ENCODE measurements around the gene RBBP5. TPM values are rescaled to one million over a fixed set of nuclear protein-coding genes. Genes with fewer than 3 reads are reported as not detected.

RBBP5 gene
- total and polyA plus RNA-seq, 2 of the 4 experiments (the other 2 are of a cell fraction) = 7.3 to 37.5 TPM

GRCh38 chr1:205091043-205091740 is 30.6 kb downstream of the RBBP5 start:
- H4K8ac ChIP-seq (ENCODE audit: low read depth in 2 of 2, low read length in 2 of 2) = no peak overlapping the region
- no peak overlapping the region for H2AFZ ChIP-seq (replicated peaks; ENCODE audit: low read length, poor library complexity)
- H4K5ac ChIP-seq (ENCODE audit: low read depth, low read length) = no peak overlapping the region
- no peak overlapping the region for H3K56ac ChIP-seq (ENCODE audit: extremely low read depth, insufficient read depth, low read length)
- ChIA-PET POLR2A (ENCODE audit: unreplicated experiment) (no interaction called here), CTCF (no interaction called here)
- no peak overlapping the region for H2AK5ac ChIP-seq (ENCODE audit: low read depth, low read length)
- H3K4me1 ChIP-seq (ENCODE audit: control insufficient read depth, insufficient read depth, low read length) = peaks cover 4% of the 10 kb centered on the region; the same call in 1 of the 2 replicates
- ATAC-seq (ENCODE audit: low read depth) = peak; percentile 43
- peak; percentile 38 for DNase-seq
- H3K9me1 ChIP-seq (ENCODE audit: insufficient read depth, low read length) = 0 out of 2 replicates have a peak, but pooled peaks cover 3% of the 10 kb centered on the region
- intact Hi-C loops (cut with micrococcal nuclease) = loop anchor here (10.0 kb wide), 1 partner anchor 546 kb away; no protein-coding TSS in a partner anchor
- in situ Hi-C loops (cut with MboI; ENCODE audit: low sequenced_read_pairs) = no loop called here
- BruUV-seq (replicated peaks) = no TSS peak
- no peak overlapping the region for H2AK9ac ChIP-seq (replicated peaks; ENCODE audit: low read depth, low read length, poor library complexity)
- no peak overlapping the region for H3K9ac ChIP-seq (ENCODE audit: low read depth, low read length)
- no peak overlapping the region for H2BK15ac ChIP-seq (ENCODE audit: low read depth, low read length)
- WGBS, 2 experiments (ENCODE audit: extremely low coverage in 2 of 2, insufficient read length in 1 of 2) = 93% methylated on average over 3 of the region's 4 CpGs; no CpG with 5 or more reads in 1 of the 2 experiments
- H4K20me1 ChIP-seq (ENCODE audit: insufficient read depth, low read length) = no peaks in the 10 kb centered on the region
- H2BK5ac ChIP-seq (ENCODE audit: low read depth, low read length, poor library complexity, severe bottlenecking) = no peak overlapping the region
- dilution Hi-C loops (cut with HindIII; ENCODE audit: low sequenced_read_pairs, unreplicated experiment) = no loop called here
- H3K9me3 ChIP-seq (ENCODE audit: control insufficient read depth, insufficient read depth, low read length) = no peaks in the 10 kb centered on the region
- peaks cover 19% of the 10 kb centered on the region for H3K36me3 ChIP-seq (ENCODE audit: control insufficient read depth, insufficient read depth, low read length)
- no peak overlapping the region for H2BK120ac ChIP-seq (ENCODE audit: low read depth, low read length)
- H3K79me1 ChIP-seq (ENCODE audit: low read depth in 1 of 2, low read length in 2 of 2) = peaks cover 0 to 3% of the 10 kb centered on the region in 2 experiments; a peak in 1 of 4 replicates
- no peak overlapping the region for H3K4me2 ChIP-seq (ENCODE audit: low read depth, low read length)
- H3K23ac ChIP-seq (ENCODE audit: low read depth, low read length) = no peak overlapping the region
- H2BK20ac ChIP-seq (ENCODE audit: low read depth, low read length) = no peak overlapping the region
- H3K27ac ChIP-seq (ENCODE audit: insufficient read depth, low read length) = no peak overlapping the region; the same call in 1 of the 2 replicates
- H3K18ac ChIP-seq (ENCODE audit: low read depth, low read length) = no peak overlapping the region
- no peak overlapping the region for H3K14ac ChIP-seq (replicated peaks; ENCODE audit: low read depth, low read length)
- TF ChIP-seq RCOR1 (IDR thresholded peaks at IDR 0.05; ENCODE audit: insufficient replicate concordance, low read length) (no peak), ELK1 (IDR thresholded peaks at IDR 0.05; ENCODE audit: borderline replicate concordance, low read depth, low read length) (no peak), CEBPB (IDR thresholded peaks at IDR 0.05; ENCODE audit: low read depth, low read length) (peak; percentile 70), FOS (IDR thresholded peaks at IDR 0.05; ENCODE audit: low read depth, low read length) (no peak), CTCF (conservative IDR thresholded peaks at IDR 0.05; ENCODE audit: low read depth, low read length) (no peak), NFE2L2 (IDR thresholded peaks at IDR 0.05; ENCODE audit: low read depth, low read length) (no peak), MAZ (IDR thresholded peaks at IDR 0.05; ENCODE audit: borderline replicate concordance, low read depth, low read length) (no peak)
- H3K4me3 ChIP-seq (ENCODE audit: insufficient read depth, low read depth, low read length) = no peak overlapping the region
- no peak overlapping the region for H4K91ac ChIP-seq (ENCODE audit: insufficient read depth, low read depth, low read length)
- H3K4ac ChIP-seq (ENCODE audit: low read depth, low read length) = no peak overlapping the region
- H3K27me3 ChIP-seq (ENCODE audit: control insufficient read depth, insufficient read depth, low read length) = no peaks in the 10 kb centered on the region

Measured in IMR-90 (cell line).